Skin of body (tissue), 2 donors: Measurements from ENCODE around the gene SLC25A22. TPM values are rescaled to one million over a fixed set of nuclear protein-coding genes. Genes with fewer than 3 reads are reported as not detected.

ENCODE experiments used
- DNase-seq: peaks from one replicate; lab custom pipeline; 2025; lab: John Stamatoyannopoulos, UW
- total RNA-seq: library from RNA; depleted of rRNA; stranded (reverse); fragments of >200 nt; gene quantifications from one replicate; pipeline ENCODE4 v1.2.3, GENCODE V29; 2014

Gene SLC25A22
- total RNA-seq, 1 donor from 2014 or later: 11.6 TPM

DNA sequence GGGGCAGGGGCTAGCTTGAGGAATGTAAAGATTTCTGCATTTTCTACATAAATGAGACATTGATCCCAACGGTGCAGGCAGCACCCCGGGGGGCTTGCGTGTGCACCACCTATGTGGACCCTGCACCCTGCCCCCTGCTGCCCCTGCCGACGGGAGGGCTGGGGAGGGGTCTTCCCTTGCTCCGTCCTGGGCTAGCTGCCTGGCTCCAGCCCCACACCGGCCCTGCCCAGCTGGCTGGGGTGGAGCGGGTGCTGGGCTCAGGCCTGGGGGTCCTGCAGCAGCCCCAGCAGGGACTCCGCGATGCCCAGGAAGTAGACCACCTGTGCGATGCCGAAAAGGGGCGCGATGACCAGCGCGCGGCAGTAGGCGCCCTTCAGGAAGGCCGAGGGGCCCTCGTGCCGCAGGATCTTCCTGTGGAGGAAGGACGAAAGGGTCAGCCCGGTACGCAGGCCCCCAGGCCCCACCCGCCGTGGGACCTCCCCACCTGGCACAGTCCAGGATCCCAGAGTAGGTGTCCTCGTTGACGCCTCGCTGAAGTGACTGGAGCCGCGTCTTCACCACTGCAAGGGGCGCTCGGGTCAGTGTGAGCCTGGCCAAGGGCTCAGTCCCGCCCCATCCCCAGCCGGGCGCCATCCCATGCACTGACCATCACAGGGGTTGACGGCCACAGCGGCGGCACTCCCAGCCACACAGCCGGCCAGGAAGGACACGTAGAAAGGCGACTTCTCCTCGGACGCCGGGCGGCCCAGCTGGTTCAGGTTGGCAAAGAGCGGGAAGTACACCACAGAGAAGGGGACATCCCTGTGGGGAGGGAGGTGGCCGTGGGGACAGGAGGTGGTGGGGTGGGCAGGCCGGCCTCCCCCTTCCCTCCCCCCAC is 6.2 kb downstream of the SLC25A22 start:
- DNase-seq: no peak

DNA sequence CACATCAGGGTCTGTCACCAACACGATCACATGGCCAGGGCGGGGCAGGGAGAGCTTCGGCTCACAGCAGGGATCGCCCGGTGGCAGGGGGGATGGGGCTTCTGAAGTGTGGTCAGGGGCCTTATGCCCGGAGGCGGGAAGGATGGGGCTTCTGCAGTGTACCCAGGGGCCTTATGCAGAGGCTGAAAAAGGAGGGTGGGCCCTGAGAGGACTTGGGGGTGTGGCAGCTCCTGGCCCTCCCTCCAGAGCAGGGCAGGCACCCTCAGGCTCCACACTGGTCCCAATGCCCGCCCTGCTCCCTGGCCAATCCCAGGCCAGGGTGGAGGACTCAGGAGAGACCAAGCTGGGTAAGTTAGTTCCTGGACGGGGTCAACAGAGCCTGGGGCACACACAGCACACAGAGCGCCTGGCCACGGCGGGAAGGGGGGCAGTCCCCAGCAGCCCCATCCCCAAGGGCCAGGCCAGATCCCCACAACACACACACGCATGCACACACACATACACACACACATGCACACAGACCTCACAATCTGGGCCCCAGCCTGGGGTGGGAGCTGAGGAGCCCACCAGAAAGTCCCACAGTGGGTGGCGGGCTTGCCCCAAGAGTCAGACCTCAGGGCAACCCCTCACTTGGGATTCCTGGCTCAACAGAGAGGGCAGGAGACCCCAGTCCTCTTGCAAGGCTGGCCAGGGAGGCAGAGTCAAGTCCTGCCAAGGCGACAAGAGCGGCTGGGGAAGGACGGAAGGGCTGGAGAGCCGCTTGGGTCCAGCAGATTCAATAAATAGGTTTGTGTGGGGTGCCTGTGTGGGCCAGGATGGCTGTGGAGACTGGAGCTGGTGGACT is 7.1 kb downstream of the SLC25A22 start:
- no peak for DNase-seq

- no peak for DNase-seq
Observed at GRCh38 chr11:789943-790342, 8.1 kb downstream of the SLC25A22 start, which contains the start of gene CEND1. TSS of gene CEND1 (minus strand) at chr11:790090. CDS start at chr11:788576, 1,514 bp downstream.

GRCh38 chr11:788953-789940 is 8.8 kb downstream of the SLC25A22 start:
- no peak for DNase-seq

- no peak for DNase-seq
Observed at GRCh38 chr11:788009-788640, 10.0 kb downstream of the SLC25A22 start.

- DNase-seq: no peak
Observed at GRCh38 chr11:787084-787675, 10.9 kb downstream of the SLC25A22 start.

DNA sequence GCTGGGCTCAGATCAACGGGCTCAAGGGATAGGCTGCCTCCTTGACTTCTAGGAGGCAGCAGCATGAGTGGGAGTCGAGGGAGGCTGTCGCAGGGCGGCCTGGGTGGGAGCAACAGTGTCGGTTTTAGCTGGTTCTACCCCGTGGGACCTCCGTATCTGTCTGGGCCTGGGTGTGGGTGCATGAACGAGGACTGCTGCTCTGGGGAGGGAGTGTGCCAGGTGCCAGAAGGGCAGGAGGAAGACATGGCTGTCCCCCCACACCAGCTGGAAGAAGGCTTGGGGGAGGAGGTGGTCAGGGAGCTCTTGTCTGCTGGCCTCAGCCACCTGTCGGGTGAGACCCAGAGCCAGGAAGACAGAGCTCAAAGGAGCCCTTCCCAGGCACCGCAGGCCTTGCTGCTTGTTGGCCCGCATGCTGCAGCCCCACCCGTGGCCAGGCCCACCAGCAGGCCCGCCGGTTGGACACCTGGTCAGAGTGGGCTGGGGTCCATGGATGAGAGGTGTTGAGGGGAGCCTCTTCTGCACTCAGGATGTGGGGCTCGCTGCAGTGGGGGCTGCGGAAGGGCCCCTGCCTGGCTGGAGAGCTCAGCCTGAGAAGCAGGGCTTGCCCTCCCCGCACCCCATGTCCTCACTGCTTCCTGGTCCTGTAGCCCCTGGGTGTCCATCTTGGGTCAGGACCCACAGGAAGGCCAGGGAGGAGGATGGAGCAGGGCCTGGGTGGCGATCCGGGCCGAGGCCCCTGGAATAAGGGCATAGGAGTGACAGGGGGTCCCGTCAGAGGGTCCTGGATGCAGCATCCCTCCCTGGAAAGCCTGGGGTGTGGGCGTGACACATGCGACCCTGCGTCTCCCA is 11.6 kb downstream of the SLC25A22 start:
- DNase-seq: no peak

GRCh38 chr11:783581-784015 is 14.5 kb downstream of the SLC25A22 start:
- DNase-seq: peak; percentile 11

GRCh38 chr11:782264-783174 is 15.6 kb downstream of the SLC25A22 start:
- no peak for DNase-seq

DNA sequence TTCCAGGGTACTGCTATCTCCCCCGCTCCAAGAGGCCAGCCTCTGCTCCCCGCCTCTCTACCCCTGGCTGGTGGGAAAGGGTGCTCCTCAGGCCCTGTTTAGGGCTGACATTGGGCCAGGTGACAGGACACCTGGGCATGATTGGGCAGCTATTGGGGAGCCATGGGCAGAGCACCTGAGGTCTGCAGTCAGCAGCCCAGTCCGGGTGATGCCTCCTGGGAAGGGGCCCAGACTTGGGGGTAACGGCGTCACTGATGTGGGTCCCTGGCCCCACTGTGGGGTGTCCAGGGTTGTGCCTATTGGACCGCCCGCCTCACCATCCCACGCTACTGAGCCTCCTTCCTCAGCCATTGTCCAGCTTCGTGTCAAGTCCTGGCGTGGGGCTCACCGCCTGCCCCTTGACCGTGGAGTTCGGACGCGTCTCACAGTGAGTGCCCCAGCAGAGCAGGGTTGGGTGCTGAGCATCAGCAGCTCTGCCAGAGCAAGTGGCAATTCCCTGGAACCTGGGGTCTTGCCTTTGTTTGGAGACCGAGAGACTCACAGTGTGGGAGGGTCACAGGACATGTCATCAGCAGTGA is 18.0 kb downstream of the SLC25A22 start:
- no peak for DNase-seq

GRCh38 chr11:778976-779954 is 18.8 kb downstream of the SLC25A22 start:
- no peak for DNase-seq

- peak; percentile 61 for DNase-seq
Observed at GRCh38 chr11:777288-778255, 20.5 kb downstream of the SLC25A22 start, which contains the start of gene GATD1. TSS of gene GATD1 (minus strand) at chr11:777487. CDS start at chr11:777462, 25 bp downstream.

GRCh38 chr11:776561-777287 is 21.4 kb downstream of the SLC25A22 start:
- no peak for DNase-seq

DNA sequence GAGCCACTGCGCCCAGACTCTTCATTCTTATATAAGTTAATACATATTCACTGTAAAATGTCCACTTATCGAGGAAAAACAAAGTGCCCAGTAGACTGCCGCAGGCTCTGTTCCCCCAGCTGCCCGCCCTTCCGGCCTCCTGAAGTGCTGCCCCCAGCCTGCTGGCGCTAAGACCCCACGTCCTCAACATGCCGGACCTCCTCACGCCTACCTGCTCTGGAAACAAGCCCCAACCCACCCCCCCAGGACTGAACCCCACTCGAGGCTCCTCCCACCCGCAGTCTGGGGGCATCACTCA is 21.9 kb downstream of the SLC25A22 start:
- DNase-seq: no peak
